ENCODE measurements around the gene PSMC3IP. TPM values are rescaled to one million over a fixed set of nuclear protein-coding genes. Genes with fewer than 3 reads are reported as not detected.

The PSMC3IP gene
- polyA plus RNA-seq, 3 donors: 1.2 TPM; not detected in 2

DNA sequence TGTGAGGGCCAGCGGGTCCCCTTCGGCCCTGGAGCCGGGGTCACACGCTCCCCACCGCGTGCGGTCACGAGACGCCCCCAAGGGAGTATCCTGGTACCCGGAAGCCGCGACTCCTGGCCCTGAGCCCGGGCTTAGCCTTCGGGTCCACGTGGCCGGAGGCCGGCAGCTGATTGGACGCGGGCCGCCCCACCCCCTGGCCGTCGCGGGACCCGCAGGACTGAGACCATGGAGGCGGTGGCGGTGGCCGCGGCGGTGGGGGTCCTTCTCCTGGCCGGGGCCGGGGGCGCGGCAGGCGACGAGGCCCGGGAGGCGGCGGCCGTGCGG is 41.5 kb downstream of the PSMC3IP start, which contains the start of gene NAGLU:
Gene NAGLU, plus strand, starts transcription at position 194 of the 324 bp plus-strand sequence. Its CDS starts 32 bp downstream, at position 226.
- Mint-ChIP-seq H3K9me3 (no peaks in the 10 kb centered on the region), H3K36me3 (peaks cover 17 to 30% of the 10 kb centered on the region in 2 donors), H3K4me1 (peaks cover 32% of the 10 kb centered on the region), H3K27ac (peak within 1 kb of the TSS; percentile 61 to 95 (median 93)), H3K27me3 (ENCODE audit: low read depth in 3 of 3) (peaks cover 0 to 6% (median 0%) of the 10 kb centered on the region in 3 donors), H3K4me3 (peak within 1 kb of the TSS; percentile 80 to 88)
- Histone ChIP-seq H3K4me1 (ENCODE audit: control insufficient read depth in 1 of 2, insufficient read depth in 2 of 2, low read length in 2 of 2) (peaks cover 27 to 36% of the 10 kb centered on the region in 2 donors), H2AFZ (ENCODE audit: insufficient read depth, low read depth, low read length, poor library complexity, severe bottlenecking) (peak within 1 kb of the TSS; percentile 83), H3K79me2 (ENCODE audit: insufficient read depth, low read length) (peaks cover 13% of the 10 kb centered on the region), H3K27me3 (ENCODE audit: control insufficient read depth in 2 of 2, insufficient read depth in 2 of 2, low read length in 2 of 2) (no peaks in the 10 kb centered on the region), H4K20me1 (ENCODE audit: insufficient read depth, low read length) (peaks cover 16% of the 10 kb centered on the region), H3K9ac (ENCODE audit: insufficient read depth, low read length, poor library complexity, severe bottlenecking) (peak within 1 kb of the TSS; percentile 72), H3K9me3 (replicated peaks in 1 of 2; ENCODE audit: control insufficient read depth in 1 of 2, insufficient read depth in 1 of 2, low read length in 2 of 2) (no peaks in the 10 kb centered on the region), H3K4me3 (replicated peaks in 1 of 3; ENCODE audit: low read depth in 2 of 3, low read length in 3 of 3) (peak within 1 kb of the TSS; percentile 49 to 89 (median 75)), H3K27ac (ENCODE audit: low read depth in 1 of 2, low read length in 2 of 2) (peak within 1 kb of the TSS; percentile 62 to 89), H3K36me3 (replicated peaks in 1 of 2; ENCODE audit: control insufficient read depth in 1 of 2, insufficient read depth in 2 of 2, low read length in 2 of 2) (peaks cover 18 to 23% of the 10 kb centered on the region in 2 donors), H3K4me2 (replicated peaks; ENCODE audit: extremely low read depth, low read length, poor library complexity, severe bottlenecking) (peak within 1 kb of the TSS; percentile 95)
- intact Hi-C loops (cut with micrococcal nuclease): no loop called here
- DNase-seq: peak; percentile 86 to 90 (median 88)
- TF ChIP-seq, protein P1, sequence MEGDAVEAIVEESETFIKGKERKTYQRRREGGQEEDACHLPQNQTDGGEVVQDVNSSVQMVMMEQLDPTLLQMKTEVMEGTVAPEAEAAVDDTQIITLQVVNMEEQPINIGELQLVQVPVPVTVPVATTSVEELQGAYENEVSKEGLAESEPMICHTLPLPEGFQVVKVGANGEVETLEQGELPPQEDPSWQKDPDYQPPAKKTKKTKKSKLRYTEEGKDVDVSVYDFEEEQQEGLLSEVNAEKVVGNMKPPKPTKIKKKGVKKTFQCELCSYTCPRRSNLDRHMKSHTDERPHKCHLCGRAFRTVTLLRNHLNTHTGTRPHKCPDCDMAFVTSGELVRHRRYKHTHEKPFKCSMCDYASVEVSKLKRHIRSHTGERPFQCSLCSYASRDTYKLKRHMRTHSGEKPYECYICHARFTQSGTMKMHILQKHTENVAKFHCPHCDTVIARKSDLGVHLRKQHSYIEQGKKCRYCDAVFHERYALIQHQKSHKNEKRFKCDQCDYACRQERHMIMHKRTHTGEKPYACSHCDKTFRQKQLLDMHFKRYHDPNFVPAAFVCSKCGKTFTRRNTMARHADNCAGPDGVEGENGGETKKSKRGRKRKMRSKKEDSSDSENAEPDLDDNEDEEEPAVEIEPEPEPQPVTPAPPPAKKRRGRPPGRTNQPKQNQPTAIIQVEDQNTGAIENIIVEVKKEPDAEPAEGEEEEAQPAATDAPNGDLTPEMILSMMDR (IDR thresholded peaks at IDR 0.05): peak; percentile 6
- under 1% methylated on average over 40 of the region's 40 CpGs for WGBS (ENCODE audit: insufficient coverage)

DNA sequence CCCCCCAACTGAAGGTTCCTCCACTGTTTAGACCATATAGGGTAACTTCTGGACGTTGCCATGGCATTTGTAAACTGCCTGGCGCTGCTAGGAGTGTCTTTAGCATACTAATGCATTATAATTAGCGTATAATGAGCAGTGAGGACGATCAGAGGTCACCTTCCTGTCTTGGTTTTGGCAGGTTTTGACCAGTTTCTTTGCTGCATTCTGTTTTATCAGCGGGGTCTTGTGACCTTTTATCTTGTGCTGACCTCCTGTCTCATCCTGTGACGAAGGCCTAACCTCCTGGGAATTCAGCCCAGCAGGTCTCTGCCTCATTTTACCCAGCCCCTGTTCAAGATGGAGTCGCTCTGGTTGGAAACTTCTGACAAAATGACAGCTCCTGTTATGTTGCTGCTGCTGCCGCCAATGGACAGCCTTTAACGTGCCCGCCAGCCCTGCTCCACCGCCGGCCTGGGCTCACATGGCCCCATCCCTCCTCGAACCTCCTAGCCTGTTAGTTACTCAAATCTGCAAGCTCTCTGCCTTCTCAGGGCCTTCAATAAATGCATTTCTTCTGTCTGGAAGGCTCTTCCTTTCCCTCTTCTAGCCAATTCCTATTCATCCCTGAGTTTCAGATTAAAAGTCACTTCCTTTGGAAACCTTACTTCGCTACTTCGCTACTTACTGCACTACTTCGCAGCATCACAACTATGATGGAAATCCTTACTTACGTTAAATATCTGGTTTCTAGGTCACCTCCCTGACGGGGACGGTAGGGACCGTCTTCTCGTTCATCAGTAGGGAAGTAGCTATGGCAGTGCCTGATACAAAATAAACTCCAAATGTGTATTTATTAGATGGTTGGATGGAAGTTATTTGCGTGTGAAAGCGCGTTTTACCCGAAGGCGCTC is 42.1 kb downstream of the PSMC3IP start:
- peak overlapping the region; percentile 62 to 89 for H3K27ac ChIP-seq (ENCODE audit: low read depth in 1 of 2, low read length in 2 of 2)
- H3K36me3 ChIP-seq (replicated peaks in 1 of 2; ENCODE audit: control insufficient read depth in 1 of 2, insufficient read depth in 2 of 2, low read length in 2 of 2): peaks cover 14 to 19% of the 10 kb centered on the region in 2 donors
- H3K4me3 ChIP-seq (replicated peaks in 1 of 3; ENCODE audit: low read depth in 2 of 3, low read length in 3 of 3): peak overlapping the region; percentile 49 to 89 (median 75)
- WGBS (ENCODE audit: insufficient coverage): 58% methylated on average over 16 of the region's 26 CpGs
- no peaks in the 10 kb centered on the region for H3K9me3 ChIP-seq (replicated peaks in 1 of 2; ENCODE audit: control insufficient read depth in 1 of 2, insufficient read depth in 1 of 2, low read length in 2 of 2)
- peaks cover 28 to 40% of the 10 kb centered on the region in 2 donors for H3K4me1 ChIP-seq (ENCODE audit: control insufficient read depth in 1 of 2, insufficient read depth in 2 of 2, low read length in 2 of 2)
- H3K4me3 Mint-ChIP-seq: peak overlapping the region; percentile 78 to 84
- H2AFZ ChIP-seq (ENCODE audit: insufficient read depth, low read depth, low read length, poor library complexity, severe bottlenecking): peak overlapping the region; percentile 83
- peaks cover 36% of the 10 kb centered on the region for H3K4me1 Mint-ChIP-seq
- peak overlapping the region; percentile 95 for H3K4me2 ChIP-seq (replicated peaks; ENCODE audit: extremely low read depth, low read length, poor library complexity, severe bottlenecking)
- H3K9ac ChIP-seq (ENCODE audit: insufficient read depth, low read length, poor library complexity, severe bottlenecking): peak overlapping the region; percentile 72
- peaks cover 13% of the 10 kb centered on the region for H3K79me2 ChIP-seq (ENCODE audit: insufficient read depth, low read length)
- intact Hi-C loops (cut with micrococcal nuclease): no loop called here
- DNase-seq: no peak
- peak overlapping the region; percentile 61 to 95 (median 93) for H3K27ac Mint-ChIP-seq
- peaks cover 0 to 11% (median 0%) of the 10 kb centered on the region in 3 donors for H3K27me3 Mint-ChIP-seq (ENCODE audit: low read depth in 3 of 3)
- H3K27me3 ChIP-seq (ENCODE audit: control insufficient read depth in 2 of 2, insufficient read depth in 2 of 2, low read length in 2 of 2): no peaks in the 10 kb centered on the region
- no peaks in the 10 kb centered on the region for H3K9me3 Mint-ChIP-seq
- peaks cover 11 to 24% of the 10 kb centered on the region in 2 donors for H3K36me3 Mint-ChIP-seq
- TF ChIP-seq, protein P1 (IDR thresholded peaks at IDR 0.05): no peak
- peaks cover 16% of the 10 kb centered on the region for H4K20me1 ChIP-seq (ENCODE audit: insufficient read depth, low read length)

Data from CD14-positive monocyte (primary cell).